Caco-2 (cell line): Measurements from ENCODE around the gene GALNT14. TPM values are rescaled to one million over a fixed set of nuclear protein-coding genes. Genes with fewer than 3 reads are reported as not detected.

Source experiments
- BruUV-seq: library from RNA; stranded (reverse); fragments of 400-500 nt; replicated peaks from 2 replicates; lab custom pipeline; 2021; lab: Mats Ljungman, UMichigan
- CTCF ChIA-PET: fragments of 300-600 bp; sonication (Branson Sonifier 250); formaldehyde crosslinking; loops from one replicate; lab custom pipeline; 2022; ENCODE audit warnings: antibody characterized with exemption; lab: Charles Lee
- POLR2A ChIA-PET: fragments of 300-600 bp; sonication (Branson Sonifier 250); formaldehyde crosslinking; loops from one replicate; lab custom pipeline; 2022; ENCODE audit warnings: antibody characterized with exemption; lab: Charles Lee
- DNase-seq, 2 experiments: peaks; one replicate each; pipeline versions ENCODE4 v3.0.0 to v3.0.0-alpha.2; 2020 to 2022
- H3K27me3 ChIP-seq: replicated peaks from 2 replicates; pipeline ENCODE4 v1.6.0; 2011; ENCODE audit warnings: low read length; ENCODE audit not compliant: control insufficient read depth, insufficient read depth
- H3K36me3 ChIP-seq: 2 replicates; pipeline ENCODE4 v1.5.1; 2011; ENCODE audit warnings: low read length; ENCODE audit not compliant: control insufficient read depth, insufficient read depth
- H3K4me1 ChIP-seq: fragments of 250-450 bp; sonication (Bioruptor Pico); 2 replicates; pipeline ENCODE4 v1.5.1; 2020; ENCODE audit warnings: mild to moderate bottlenecking
- H3K4me3 ChIP-seq: 2 replicates; pipeline ENCODE4 v1.5.1; 2011; ENCODE audit warnings: low read depth, mild to moderate bottlenecking, control low read depth, low read length
- H3K9me3 ChIP-seq: fragments of 250-450 bp; sonication (Bioruptor Pico); 2 replicates; pipeline ENCODE4 v1.5.1; 2020; ENCODE audit warnings: mild to moderate bottlenecking, moderate library complexity
- H3K27ac Mint-ChIP-seq: one replicate; pipeline ENCODE4 v1.8.0; 2022; ENCODE audit warnings: mixed read lengths; ENCODE audit not compliant: unreplicated experiment
- H3K27me3 Mint-ChIP-seq: one replicate; pipeline ENCODE4 v1.8.0; 2022; ENCODE audit warnings: mixed read lengths; ENCODE audit not compliant: insufficient read depth, unreplicated experiment
- H3K36me3 Mint-ChIP-seq: one replicate; pipeline ENCODE4 v1.8.0; 2022; ENCODE audit warnings: mild to moderate bottlenecking, mixed read lengths; ENCODE audit not compliant: insufficient read depth, unreplicated experiment
- H3K4me1 Mint-ChIP-seq: one replicate; pipeline ENCODE4 v1.8.0; 2022; ENCODE audit warnings: low read depth, mixed read lengths; ENCODE audit not compliant: unreplicated experiment
- H3K4me3 Mint-ChIP-seq: one replicate; pipeline ENCODE4 v1.8.0; 2022; ENCODE audit warnings: mild to moderate bottlenecking, moderate library complexity, mixed read lengths; ENCODE audit not compliant: unreplicated experiment
- H3K9me3 Mint-ChIP-seq: one replicate; pipeline ENCODE4 v1.8.0; 2022; ENCODE audit warnings: mixed read lengths; ENCODE audit not compliant: unreplicated experiment
- CTCF ChIP-seq, 2 experiments: fragments of 200-600 bp in 1 of 2; IDR thresholded peaks; 1 replicate in 1 of 2; 2 replicates in 1 of 2; pipeline versions ENCODE4 v1.5.1 to v1.8.0; 2011 to 2022; ENCODE audit warnings: antibody characterized with exemption in 1 of 2, control low read depth in 1 of 2, inconsistent platforms in 1 of 2, low read depth in 1 of 2, low read length in 1 of 2, mild to moderate bottlenecking in 1 of 2, moderate library complexity in 1 of 2; ENCODE audit not compliant: insufficient read depth in 1 of 2, severe bottlenecking in 1 of 2, unreplicated experiment in 1 of 2
- intact Hi-C: fragments of 100-400 bp; cut with micrococcal nuclease; formaldehyde crosslinking; loops from one replicate; pipeline ENCODE4 v1.10.0; 2022; ENCODE audit not compliant: unreplicated experiment
- total RNA-seq: library from RNA; stranded (reverse); gene quantifications from 2 replicates; pipeline ENCODE4 v1.2.3, GENCODE V29; 2022

The GALNT14 gene
- total RNA-seq, 1 experiment from 2014 or later, result not detected

DNA sequence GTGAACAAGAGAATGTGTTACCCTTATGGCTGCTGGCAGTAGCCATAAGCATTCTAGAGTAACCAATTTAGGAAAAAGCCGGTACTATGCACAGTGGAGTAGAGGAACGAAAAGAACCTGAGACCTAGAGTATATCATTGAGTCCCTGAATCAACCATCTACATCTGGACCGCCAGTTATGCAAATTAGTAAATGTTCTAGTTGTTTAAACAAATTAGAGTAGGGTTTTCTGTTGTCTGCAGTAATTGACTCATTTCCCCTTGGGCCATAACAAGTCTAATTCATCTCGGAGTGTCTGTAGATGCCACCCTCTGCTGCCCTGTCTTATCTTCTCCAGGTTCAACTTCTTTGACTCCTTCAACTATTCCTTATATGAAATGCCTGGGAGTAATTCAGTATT is 270.9 kb downstream of the GALNT14 start:
- intact Hi-C loops, result no loop called here
- H3K27me3 Mint-ChIP-seq, result peaks cover 10% of the 10 kb centered on the region

GRCh38 chr2:30866974-30867373 is 271.3 kb downstream of the GALNT14 start:
- H3K36me3 Mint-ChIP-seq, result no peaks in the 10 kb centered on the region
- ChIA-PET CTCF (no interaction called here), POLR2A (no interaction called here)
- no peak overlapping the region for H3K27ac Mint-ChIP-seq
- H3K4me3 Mint-ChIP-seq, result no peak overlapping the region
- no peak for DNase-seq
- Histone ChIP-seq H3K36me3 (no peaks in the 10 kb centered on the region), H3K4me3 (no peak overlapping the region), H3K4me1 (no peaks in the 10 kb centered on the region), H3K27me3 (no peaks in the 10 kb centered on the region), H3K9me3 (no peaks in the 10 kb centered on the region)
- intact Hi-C loops, result no loop called here
- H3K27me3 Mint-ChIP-seq, result peaks cover 8% of the 10 kb centered on the region
- no TSS peak for BruUV-seq
- TF ChIP-seq CTCF (IDR thresholded peaks at IDR 0.05; ENCODE audit: insufficient read depth in 1 of 2, low read depth in 1 of 2, low read length in 1 of 2, severe bottlenecking in 1 of 2, unreplicated experiment in 1 of 2), result no peak
- no peaks in the 10 kb centered on the region for H3K9me3 Mint-ChIP-seq
- H3K4me1 Mint-ChIP-seq, result no peaks in the 10 kb centered on the region

More for the DNA sequence above, 270.9 kb downstream of the GALNT14 start:
- Mint-ChIP-seq H3K4me3 (no peak overlapping the region), H3K9me3 (no peaks in the 10 kb centered on the region), H3K4me1 (no peaks in the 10 kb centered on the region), H3K36me3 (no peaks in the 10 kb centered on the region), H3K27ac (no peak overlapping the region)
- H3K27me3 ChIP-seq, result no peaks in the 10 kb centered on the region
- POLR2A ChIA-PET, result no interaction called here
- H3K9me3 ChIP-seq, result no peaks in the 10 kb centered on the region
- H3K4me3 ChIP-seq, result no peak overlapping the region
- no peaks in the 10 kb centered on the region for H3K4me1 ChIP-seq
- BruUV-seq, result no TSS peak
- CTCF ChIA-PET, result no interaction called here
- no peaks in the 10 kb centered on the region for H3K36me3 ChIP-seq
- TF ChIP-seq CTCF (IDR thresholded peaks at IDR 0.05; ENCODE audit: insufficient read depth in 1 of 2, low read depth in 1 of 2, low read length in 1 of 2, severe bottlenecking in 1 of 2, unreplicated experiment in 1 of 2), result no peak
- no peak for DNase-seq

- DNase-seq, result no peak
- intact Hi-C loops, result no loop called here
- Histone ChIP-seq H3K4me3 (no peak overlapping the region), H3K36me3 (no peaks in the 10 kb centered on the region), H3K9me3 (no peaks in the 10 kb centered on the region), H3K4me1 (no peaks in the 10 kb centered on the region), H3K27me3 (no peaks in the 10 kb centered on the region)
- H3K27me3 Mint-ChIP-seq, result peaks cover 5% of the 10 kb centered on the region
- CTCF ChIA-PET, result no interaction called here
- no peaks in the 10 kb centered on the region for H3K4me1 Mint-ChIP-seq
- H3K27ac Mint-ChIP-seq, result no peak overlapping the region
- BruUV-seq, result no TSS peak
- no peaks in the 10 kb centered on the region for H3K36me3 Mint-ChIP-seq
- POLR2A ChIA-PET, result no interaction called here
- no peak for TF ChIP-seq CTCF (IDR thresholded peaks at IDR 0.05; ENCODE audit: insufficient read depth in 1 of 2, low read depth in 1 of 2, low read length in 1 of 2, severe bottlenecking in 1 of 2, unreplicated experiment in 1 of 2)
- H3K9me3 Mint-ChIP-seq, result no peaks in the 10 kb centered on the region
- H3K4me3 Mint-ChIP-seq, result no peak overlapping the region
These were observed 272.2 kb downstream of the GALNT14 start for GRCh38 chr2:30865892-30866681.
